GM18907 (cell line): ENCODE measurements around the gene NUCKS1.
"Not testable (repeated sequence)": the region's sequence is repeated elsewhere in the genome, so short reads cannot be mapped to it uniquely, and the experiment has no call there.

ENCODE experiments used
- ATAC-seq: cut with Tn5 transposase; IDR thresholded peaks from one replicate; pipeline ENCODE4 v1.9.1; 2021; ENCODE audit warnings: mild to moderate bottlenecking, moderate library complexity; ENCODE audit not compliant: unreplicated experiment

The NUCKS1 gene

GRCh38 chr1:205733438-205734175 lies 16.4 kb downstream of the NUCKS1 start:
- ATAC-seq, result no peak

GRCh38 chr1:205729945-205730610 lies 19.9 kb downstream of the NUCKS1 start:
- ATAC-seq, result no peak

GRCh38 chr1:205726619-205727125 lies 23.3 kb downstream of the NUCKS1 start:
- ATAC-seq, result no peak

GRCh38 chr1:205725514-205725913 lies 24.5 kb downstream of the NUCKS1 start:
- no peak for ATAC-seq

- not testable (repeated sequence) for ATAC-seq
These were observed 29.2 kb downstream of the NUCKS1 start for GRCh38 chr1:205720740-205721139.

GRCh38 chr1:205719762-205720161 lies 30.2 kb downstream of the NUCKS1 start:
- ATAC-seq, result no peak

- ATAC-seq, result no peak
These were observed 31.0 kb downstream of the NUCKS1 start for GRCh38 chr1:205719015-205719414.

GRCh38 chr1:205716371-205717132 lies 33.4 kb downstream of the NUCKS1 start:
- no peak for ATAC-seq

GRCh38 chr1:205715628-205716027 lies 34.4 kb downstream of the NUCKS1 start:
- no peak for ATAC-seq

GRCh38 chr1:205714906-205715246 lies 35.1 kb downstream of the NUCKS1 start:
- no peak for ATAC-seq

GRCh38 chr1:205714190-205714905 lies 35.6 kb downstream of the NUCKS1 start:
- no peak for ATAC-seq

GRCh38 chr1:205711105-205712048 lies 38.6 kb downstream of the NUCKS1 start:
- no peak for ATAC-seq

- no peak for ATAC-seq
These were observed 39.5 kb downstream of the NUCKS1 start for GRCh38 chr1:205710201-205711062.

GRCh38 chr1:205709640-205710039 lies 40.3 kb downstream of the NUCKS1 start:
- ATAC-seq, result no peak

- no peak for ATAC-seq
These were observed 41.0 kb downstream of the NUCKS1 start for GRCh38 chr1:205709059-205709398.

GRCh38 chr1:205706601-205707502 lies 43.1 kb downstream of the NUCKS1 start:
- no peak for ATAC-seq

GRCh38 chr1:205704903-205705302 lies 45.1 kb downstream of the NUCKS1 start:
- no peak for ATAC-seq

GRCh38 chr1:205703072-205703471 lies 46.9 kb downstream of the NUCKS1 start:
- no peak for ATAC-seq
